ENCODE results near the gene RASL12.

The RASL12 gene

GRCh38 chr15:65085990-65086679 is 18.3 kb upstream of the RASL12 start:
- Histone ChIP-seq H3K27ac (peak overlapping the region; percentile 70 to 94), H3K4me3 (peak overlapping the region; percentile 47)
- no peak for TF ChIP-seq CTCF (IDR thresholded peaks at IDR 0.05)
- no peak for DNase-seq (ENCODE audit: low spot score)

- no peak for TF ChIP-seq CTCF (IDR thresholded peaks at IDR 0.05)
- peak; percentile 87 for DNase-seq (ENCODE audit: low spot score)
- peak overlapping the region; percentile 47 for H3K4me3 ChIP-seq
- peak overlapping the region; percentile 70 to 94 for H3K27ac ChIP-seq
These were observed 17.5 kb upstream of the RASL12 start for GRCh38 chr15:65085207-65085753.

GRCh38 chr15:65084500-65085206 is 16.9 kb upstream of the RASL12 start:
- no peak for TF ChIP-seq CTCF (IDR thresholded peaks at IDR 0.05)
- peak overlapping the region; percentile 70 to 94 for H3K27ac ChIP-seq
- no peak for DNase-seq (ENCODE audit: low spot score)

GRCh38 chr15:65083262-65083701 is 15.5 kb upstream of the RASL12 start:
- TF ChIP-seq CTCF (IDR thresholded peaks at IDR 0.05): no peak
- DNase-seq (ENCODE audit: low spot score): no peak
- peak overlapping the region; percentile 60 to 94 for H3K27ac ChIP-seq
- H3K4me3 ChIP-seq: no peak overlapping the region

More at GRCh38 chr15:65084500-65085206, 16.9 kb upstream of the RASL12 start:
- no peak overlapping the region for H3K4me3 ChIP-seq

- Histone ChIP-seq H3K27ac (peak overlapping the region; percentile 60 to 94), H3K4me3 (no peak overlapping the region)
- no peak for TF ChIP-seq CTCF (IDR thresholded peaks at IDR 0.05)
- no peak for DNase-seq (ENCODE audit: low spot score)
These were observed 14.6 kb upstream of the RASL12 start for GRCh38 chr15:65082303-65082953.

- Histone ChIP-seq H3K27ac (peak overlapping the region; percentile 60 to 94), H3K4me3 (no peak overlapping the region)
- TF ChIP-seq CTCF (IDR thresholded peaks at IDR 0.05): no peak
- DNase-seq (ENCODE audit: low spot score): no peak
These were observed 14.0 kb upstream of the RASL12 start for GRCh38 chr15:65081758-65082157.

Data from coronary artery (tissue), 2 donors.